ENCODE measurements around the gene RPS6KA5. TPM values are rescaled to one million over a fixed set of nuclear protein-coding genes. Genes with fewer than 3 reads are reported as not detected.

The RPS6KA5 gene
- total RNA-seq, 4 donors from 2014 or later = 4.6 to 7.3 (median 5.0) TPM

- TF ChIP-seq CTCF (IDR thresholded peaks at IDR 0.05; ENCODE audit: low read depth) = no peak
Measured at GRCh38 chr14:91008759-91009409, 51.6 kb downstream of the RPS6KA5 start.

DNA sequence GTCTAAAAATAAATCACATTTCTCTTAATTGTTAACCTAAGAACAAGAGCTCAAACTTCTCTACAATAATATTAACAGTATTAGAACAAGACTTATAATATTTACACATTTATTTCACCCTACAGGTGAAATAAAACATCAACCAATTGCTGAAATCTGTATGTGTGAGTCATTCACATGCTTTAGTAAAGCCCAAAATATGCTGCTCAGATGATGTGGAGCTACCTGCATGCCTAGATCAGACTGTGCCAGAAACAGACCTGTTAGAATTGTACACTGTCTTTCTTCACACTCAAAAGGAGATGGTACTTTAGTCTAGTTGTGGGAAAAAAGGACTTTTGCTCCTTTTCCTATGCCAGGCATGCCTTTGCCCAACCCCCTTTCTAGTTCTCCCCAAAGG lies 54.7 kb downstream of the RPS6KA5 start:
- no peak for TF ChIP-seq CTCF (IDR thresholded peaks at IDR 0.05; ENCODE audit: low read depth)

DNA sequence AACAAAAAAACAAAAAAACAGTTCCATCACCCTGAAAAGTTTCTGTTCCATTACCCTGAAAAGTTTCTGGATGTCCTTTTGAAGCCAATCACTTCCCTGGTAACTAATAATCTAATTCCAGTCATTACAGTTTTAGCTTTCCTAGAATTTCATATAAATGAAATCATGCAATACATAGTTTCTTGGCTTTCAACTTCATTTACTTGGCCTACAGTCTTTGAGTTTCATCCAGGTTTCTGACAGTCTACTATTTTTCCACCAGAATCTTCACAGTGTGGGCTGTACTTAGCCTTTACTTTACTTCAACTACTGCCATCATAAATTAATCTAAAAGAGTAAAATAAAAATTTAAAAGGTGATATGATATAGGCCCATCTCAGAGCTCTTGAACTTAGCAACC lies 55.5 kb downstream of the RPS6KA5 start:
- TF ChIP-seq CTCF (IDR thresholded peaks at IDR 0.05; ENCODE audit: low read depth) = no peak

- TF ChIP-seq CTCF (IDR thresholded peaks at IDR 0.05; ENCODE audit: low read depth) = no peak
Measured at GRCh38 chr14:90999299-90999698, 61.1 kb downstream of the RPS6KA5 start.

GRCh38 chr14:90996967-90997366 lies 63.5 kb downstream of the RPS6KA5 start:
- no peak for TF ChIP-seq CTCF (IDR thresholded peaks at IDR 0.05; ENCODE audit: low read depth)

GRCh38 chr14:90995785-90996184 lies 64.7 kb downstream of the RPS6KA5 start:
- no peak for TF ChIP-seq CTCF (IDR thresholded peaks at IDR 0.05; ENCODE audit: low read depth)

GRCh38 chr14:90993792-90994191 lies 66.6 kb downstream of the RPS6KA5 start:
- no peak for TF ChIP-seq CTCF (IDR thresholded peaks at IDR 0.05; ENCODE audit: low read depth)

All from subcutaneous adipose tissue (tissue), 4 donors.